Right ventricle myocardium superior (tissue), 1 donor: Measurements from ENCODE around the gene ANKDD1B. TPM values are rescaled to one million over a fixed set of nuclear protein-coding genes. Genes with fewer than 3 reads are reported as not detected.

Experiments
- ATAC-seq: fragments of 200-7000 bp; cut with Tn5 transposase; one replicate; pipeline ENCODE4 v1.9.1; 2020; ENCODE audit warnings: mild to moderate bottlenecking; ENCODE audit not compliant: poor library complexity
- DNase-seq: peaks from one replicate; pipeline ENCODE4 v3.0.0-alpha.2; 2020
- intact Hi-C: fragments of 100-400 bp; cut with DNase I; formaldehyde crosslinking; loops from one replicate; pipeline ENCODE4 v1.11.2; 2022
- total RNA-seq: library from RNA; stranded (reverse); fragmentation: NEBNext Ultra II Directional; extraction: Animal tissue kit (Norgen Biotek cat#: 25700); gene quantifications from one replicate; pipeline ENCODE4 v1.2.1, GENCODE V29; 2021
- donor health status: DM: no; HTN: yes; CAD: no; lungs with severe emphysema.

ANKDD1B gene
- total RNA-seq, 1 donor from 2014 or later = not detected

GRCh38 chr5:75612226-75612569, 945 bp downstream of the ANKDD1B start:
- DNase-seq (no peak), ATAC-seq (no peak)
- intact Hi-C loops = no loop called here

- intact Hi-C loops = no loop called here
- no peak for DNase-seq
These were observed 1.6 kb downstream of the ANKDD1B start for GRCh38 chr5:75612901-75613300.

GRCh38 chr5:75614176-75614575, 2.9 kb downstream of the ANKDD1B start:
- ATAC-seq (no peak), DNase-seq (no peak)
- intact Hi-C loops = no loop called here

More at GRCh38 chr5:75612901-75613300, 1.6 kb downstream of the ANKDD1B start:
- no peak for ATAC-seq

GRCh38 chr5:75616371-75616881, 5.2 kb downstream of the ANKDD1B start:
- DNase-seq = no peak
- intact Hi-C loops = no loop called here
- ATAC-seq = no peak

GRCh38 chr5:75616971-75617621, 5.8 kb downstream of the ANKDD1B start:
- DNase-seq (no peak), ATAC-seq (no peak)
- intact Hi-C loops = no loop called here

- DNase-seq (no peak), ATAC-seq (no peak)
- intact Hi-C loops = no loop called here
These were observed 6.6 kb downstream of the ANKDD1B start for GRCh38 chr5:75617736-75618352.

- no peak for ATAC-seq
- no peak for DNase-seq
- intact Hi-C loops = no loop called here
These were observed 9.1 kb downstream of the ANKDD1B start for GRCh38 chr5:75620184-75620959.

- DNase-seq = no peak
- intact Hi-C loops = no loop called here
- ATAC-seq = no peak
These were observed 11.3 kb downstream of the ANKDD1B start for GRCh38 chr5:75622564-75622963.

GRCh38 chr5:75623846-75624245, 12.6 kb downstream of the ANKDD1B start:
- intact Hi-C loops = no loop called here
- no peak for ATAC-seq
- no peak for DNase-seq

- ATAC-seq (no peak), DNase-seq (no peak)
- intact Hi-C loops = no loop called here
These were observed 15.7 kb downstream of the ANKDD1B start for GRCh38 chr5:75626959-75627358.

- intact Hi-C loops = no loop called here
- no peak for ATAC-seq
- DNase-seq = no peak
These were observed 16.5 kb downstream of the ANKDD1B start for GRCh38 chr5:75627801-75628200.

- DNase-seq (no peak), ATAC-seq (no peak)
- intact Hi-C loops = no loop called here
These were observed 19.6 kb downstream of the ANKDD1B start for GRCh38 chr5:75630875-75631274.

GRCh38 chr5:75632321-75632720, 21.1 kb downstream of the ANKDD1B start:
- DNase-seq = no peak
- intact Hi-C loops = no loop called here
- ATAC-seq = peak; percentile 87

GRCh38 chr5:75637949-75638348, 26.7 kb downstream of the ANKDD1B start:
- DNase-seq (no peak), ATAC-seq (no peak)
- intact Hi-C loops = no loop called here

- DNase-seq (no peak), ATAC-seq (no peak)
- intact Hi-C loops = no loop called here
These were observed 28.5 kb downstream of the ANKDD1B start for GRCh38 chr5:75639535-75640311.

- no peak for DNase-seq
- ATAC-seq = no peak
- intact Hi-C loops = no loop called here
These were observed 29.1 kb downstream of the ANKDD1B start for GRCh38 chr5:75640395-75640794.

- intact Hi-C loops = no loop called here
- ATAC-seq = no peak
- no peak for DNase-seq
These were observed 29.6 kb downstream of the ANKDD1B start for GRCh38 chr5:75640826-75641225.

GRCh38 chr5:75648712-75649111, 37.5 kb downstream of the ANKDD1B start:
- no peak for DNase-seq
- intact Hi-C loops = no loop called here

GRCh38 chr5:75651575-75652238, 40.5 kb downstream of the ANKDD1B start:
- ATAC-seq (no peak), DNase-seq (no peak)
- intact Hi-C loops = no loop called here

More at GRCh38 chr5:75648712-75649111, 37.5 kb downstream of the ANKDD1B start:
- no peak for ATAC-seq
